ENCODE results near the gene ADISSP. TPM values are rescaled to one million over a fixed set of nuclear protein-coding genes. Genes with fewer than 3 reads are reported as not detected.
A peak's percentile ranks its signal among the peaks of the same experiment; 100 is the strongest.

Gene ADISSP
- total and polyA plus RNA-seq, 2 of the 13 experiments (the other 11 are each of a cell fraction or from before 2014, with no cell fraction given): 38.3 to 90.6 TPM

GRCh38 chr20:3797592-3798372 lies 30.2 kb upstream of the ADISSP start (continued):
- TF ChIP-seq ZSCAN9 (CRISPR knock-in tag; IDR thresholded peaks at IDR 0.05; ENCODE audit: borderline replicate concordance) (0 out of 2 replicates have a peak, but pooled peaks have one; percentile 17), ZMYM2 (CRISPR knock-in tag; IDR thresholded peaks at IDR 0.05) (0 out of 2 replicates have a peak, but pooled peaks have one; percentile 28), ZNF33A (CRISPR knock-in tag; IDR thresholded peaks at IDR 0.05; ENCODE audit: borderline replicate concordance) (no peak), HOXA5 (CRISPR knock-in tag; IDR thresholded peaks at IDR 0.05) (no peak), ZBTB42 (CRISPR knock-in tag; IDR thresholded peaks at IDR 0.05) (no peak), TRAFD1 (CRISPR knock-in tag; IDR thresholded peaks at IDR 0.05; ENCODE audit: borderline replicate concordance) (no peak), ZNF713 (CRISPR knock-in tag; IDR thresholded peaks at IDR 0.05) (no peak), ZNF264 (CRISPR knock-in tag; IDR thresholded peaks at IDR 0.05) (no peak), ZNF660 (CRISPR knock-in tag; IDR thresholded peaks at IDR 0.05; ENCODE audit: borderline replicate concordance, low read depth) (no peak), ZNF382 (CRISPR knock-in tag; IDR thresholded peaks at IDR 0.05; ENCODE audit: borderline replicate concordance) (no peak), ZNF607 (CRISPR knock-in tag; IDR thresholded peaks at IDR 0.05; ENCODE audit: borderline replicate concordance) (peak; percentile 9; the same call in 1 of the 2 replicates), ZGPAT (CRISPR knock-in tag; IDR thresholded peaks at IDR 0.05) (0 out of 2 replicates have a peak, but pooled peaks have one; percentile 12), KAT8 (CRISPR knock-in tag; IDR thresholded peaks at IDR 0.05) (peak; percentile 45; the same call in 1 of the 2 replicates), ZNF441 (CRISPR knock-in tag; IDR thresholded peaks at IDR 0.05; ENCODE audit: borderline replicate concordance) (no peak), ZNF850 (CRISPR knock-in tag; conservative IDR thresholded peaks at IDR 0.05) (no peak), ZNF556 (CRISPR knock-in tag; IDR thresholded peaks at IDR 0.05; ENCODE audit: borderline replicate concordance) (no peak), NBN (conservative IDR thresholded peaks at IDR 0.05) (no peak)
- TF ChIP-seq, protein P1, sequence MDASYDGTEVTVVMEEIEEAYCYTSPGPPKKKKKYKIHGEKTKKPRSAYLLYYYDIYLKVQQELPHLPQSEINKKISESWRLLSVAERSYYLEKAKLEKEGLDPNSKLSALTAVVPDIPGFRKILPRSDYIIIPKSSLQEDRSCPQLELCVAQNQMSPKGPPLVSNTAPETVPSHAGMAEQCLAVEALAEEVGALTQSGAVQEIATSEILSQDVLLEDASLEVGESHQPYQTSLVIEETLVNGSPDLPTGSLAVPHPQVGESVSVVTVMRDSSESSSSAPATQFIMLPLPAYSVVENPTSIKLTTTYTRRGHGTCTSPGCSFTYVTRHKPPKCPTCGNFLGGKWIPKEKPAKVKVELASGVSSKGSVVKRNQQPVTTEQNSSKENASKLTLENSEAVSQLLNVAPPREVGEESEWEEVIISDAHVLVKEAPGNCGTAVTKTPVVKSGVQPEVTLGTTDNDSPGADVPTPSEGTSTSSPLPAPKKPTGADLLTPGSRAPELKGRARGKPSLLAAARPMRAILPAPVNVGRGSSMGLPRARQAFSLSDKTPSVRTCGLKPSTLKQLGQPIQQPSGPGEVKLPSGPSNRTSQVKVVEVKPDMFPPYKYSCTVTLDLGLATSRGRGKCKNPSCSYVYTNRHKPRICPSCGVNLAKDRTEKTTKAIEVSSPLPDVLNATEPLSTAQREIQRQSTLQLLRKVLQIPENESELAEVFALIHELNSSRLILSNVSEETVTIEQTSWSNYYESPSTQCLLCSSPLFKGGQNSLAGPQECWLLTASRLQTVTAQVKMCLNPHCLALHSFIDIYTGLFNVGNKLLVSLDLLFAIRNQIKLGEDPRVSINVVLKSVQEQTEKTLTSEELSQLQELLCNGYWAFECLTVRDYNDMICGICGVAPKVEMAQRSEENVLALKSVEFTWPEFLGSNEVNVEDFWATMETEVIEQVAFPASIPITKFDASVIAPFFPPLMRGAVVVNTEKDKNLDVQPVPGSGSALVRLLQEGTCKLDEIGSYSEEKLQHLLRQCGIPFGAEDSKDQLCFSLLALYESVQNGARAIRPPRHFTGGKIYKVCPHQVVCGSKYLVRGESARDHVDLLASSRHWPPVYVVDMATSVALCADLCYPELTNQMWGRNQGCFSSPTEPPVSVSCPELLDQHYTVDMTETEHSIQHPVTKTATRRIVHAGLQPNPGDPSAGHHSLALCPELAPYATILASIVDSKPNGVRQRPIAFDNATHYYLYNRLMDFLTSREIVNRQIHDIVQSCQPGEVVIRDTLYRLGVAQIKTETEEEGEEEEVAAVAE (CRISPR knock-in tag; IDR thresholded peaks at IDR 0.05; ENCODE audit: borderline replicate concordance): no peak
- TF ChIP-seq, protein P2, sequence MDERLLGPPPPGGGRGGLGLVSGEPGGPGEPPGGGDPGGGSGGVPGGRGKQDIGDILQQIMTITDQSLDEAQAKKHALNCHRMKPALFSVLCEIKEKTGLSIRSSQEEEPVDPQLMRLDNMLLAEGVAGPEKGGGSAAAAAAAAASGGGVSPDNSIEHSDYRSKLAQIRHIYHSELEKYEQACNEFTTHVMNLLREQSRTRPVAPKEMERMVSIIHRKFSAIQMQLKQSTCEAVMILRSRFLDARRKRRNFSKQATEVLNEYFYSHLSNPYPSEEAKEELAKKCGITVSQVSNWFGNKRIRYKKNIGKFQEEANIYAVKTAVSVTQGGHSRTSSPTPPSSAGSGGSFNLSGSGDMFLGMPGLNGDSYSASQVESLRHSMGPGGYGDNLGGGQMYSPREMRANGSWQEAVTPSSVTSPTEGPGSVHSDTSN (CRISPR knock-in tag; IDR thresholded peaks at IDR 0.05): no peak

Measured in HepG2 (cell line).